Karpas-422 (cell line): ENCODE results near the gene FOXA2. TPM values are rescaled to one million over a fixed set of nuclear protein-coding genes. Genes with fewer than 3 reads are reported as not detected.

Experiments used
- DNase-seq: peaks from one replicate; pipeline ENCODE4 v3.0.0-alpha.2; 2015
- H2AFZ ChIP-seq: fragments of 200-600 bp; sonication (generic); 2 replicates; pipeline ENCODE4 v1.6.1; 2014; ENCODE audit warnings: antibody characterized with exemption, low read length, mixed read lengths
- H3K27ac ChIP-seq: fragments of 200-600 bp; sonication (generic); 2 replicates; pipeline ENCODE4 v1.5.1; 2014; ENCODE audit warnings: mild to moderate bottlenecking, low read length, moderate library complexity
- H3K27me3 ChIP-seq: fragments of 200-600 bp; sonication (generic); 2 replicates; pipeline ENCODE4 v1.6.1; 2014; ENCODE audit warnings: low read length, mixed read lengths
- H3K36me3 ChIP-seq: fragments of 200-600 bp; sonication (generic); 2 replicates; pipeline ENCODE4 v1.6.1; 2014; ENCODE audit warnings: low read length, mixed read lengths; ENCODE audit not compliant: insufficient read depth
- H3K4me1 ChIP-seq: fragments of 200-600 bp; sonication (generic); 2 replicates; pipeline ENCODE4 v1.6.1; 2014; ENCODE audit warnings: mild to moderate bottlenecking, low read length, mixed read lengths
- H3K4me2 ChIP-seq: fragments of 200-600 bp; sonication (generic); 2 replicates; pipeline ENCODE4 v1.6.1; 2014; ENCODE audit warnings: low read length, low read depth, mild to moderate bottlenecking; ENCODE audit not compliant: poor library complexity, severe bottlenecking
- H3K4me3 ChIP-seq: fragments of 200-600 bp; sonication (generic); 2 replicates; pipeline ENCODE4 v1.5.1; 2014; ENCODE audit warnings: mild to moderate bottlenecking, antibody characterized with exemption, low read length, mixed read lengths
- H3K79me2 ChIP-seq: fragments of 200-600 bp; sonication (generic); 2 replicates; pipeline ENCODE4 v1.6.1; 2014; ENCODE audit warnings: mild to moderate bottlenecking, low read length, mixed read lengths
- H3K9ac ChIP-seq: fragments of 200-600 bp; sonication (generic); 2 replicates; pipeline ENCODE4 v1.6.0; 2014; ENCODE audit warnings: low read length
- H3K9me2 ChIP-seq: fragments of 200-600 bp; sonication (generic), shearing (Covaris generic); replicated peaks from 2 replicates; pipeline ENCODE4 v1.6.0; 2014; ENCODE audit warnings: mild to moderate bottlenecking, low read length, moderate library complexity; ENCODE audit not compliant: insufficient read depth
- H3K9me3 ChIP-seq: fragments of 300-700, 200-600 bp; sonication (generic); 2 replicates; pipeline ENCODE4 v1.6.1; 2014; ENCODE audit warnings: low read length, mixed read lengths
- H4K20me1 ChIP-seq: fragments of 200-600 bp; sonication (generic); 2 replicates; pipeline ENCODE4 v1.6.1; 2014; ENCODE audit warnings: mild to moderate bottlenecking, antibody characterized with exemption, low read length, low read depth; ENCODE audit not compliant: insufficient read depth
- total RNA-seq: library from RNA; depleted of rRNA; stranded (reverse); fragments of >200 nt; shearing (Covaris generic); gene quantifications from 2 replicates; pipeline ENCODE4 v1.2.3, GENCODE V29; 2014; ENCODE audit warnings: low replicate concordance

FOXA2 gene
- total RNA-seq, 1 experiment from 2014 or later, result not detected

DNA sequence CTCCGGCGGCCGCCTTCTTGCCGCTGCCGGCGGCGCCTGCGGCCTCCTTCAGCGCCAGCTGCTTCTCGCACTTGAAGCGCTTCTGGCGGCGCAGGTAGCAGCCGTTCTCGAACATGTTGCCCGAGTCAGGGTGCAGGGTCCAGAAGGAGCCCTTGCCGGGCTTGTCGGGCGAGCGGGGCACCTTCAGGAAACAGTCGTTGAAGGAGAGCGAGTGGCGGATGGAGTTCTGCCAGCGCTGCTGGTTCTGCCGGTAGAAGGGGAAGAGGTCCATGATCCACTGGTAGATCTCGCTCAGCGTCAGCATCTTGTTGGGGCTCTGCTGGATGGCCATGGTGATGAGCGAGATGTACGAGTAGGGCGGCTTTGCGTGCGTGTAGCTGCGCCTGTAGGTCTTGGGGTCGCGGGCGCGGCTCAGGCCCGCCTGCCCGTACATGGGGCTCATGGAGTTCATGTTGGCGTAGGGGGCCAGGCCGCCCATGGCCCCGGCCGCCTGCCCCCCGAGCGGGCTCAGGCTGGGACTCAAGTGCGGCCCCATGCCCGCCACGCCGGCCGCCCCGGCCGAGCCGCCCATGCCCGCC, 1.9 kb downstream of the FOXA2 start:
- no peaks in the 10 kb centered on the region for H3K27me3 ChIP-seq
- H3K9me3 ChIP-seq, result no peaks in the 10 kb centered on the region
- DNase-seq, result no peak

DNA sequence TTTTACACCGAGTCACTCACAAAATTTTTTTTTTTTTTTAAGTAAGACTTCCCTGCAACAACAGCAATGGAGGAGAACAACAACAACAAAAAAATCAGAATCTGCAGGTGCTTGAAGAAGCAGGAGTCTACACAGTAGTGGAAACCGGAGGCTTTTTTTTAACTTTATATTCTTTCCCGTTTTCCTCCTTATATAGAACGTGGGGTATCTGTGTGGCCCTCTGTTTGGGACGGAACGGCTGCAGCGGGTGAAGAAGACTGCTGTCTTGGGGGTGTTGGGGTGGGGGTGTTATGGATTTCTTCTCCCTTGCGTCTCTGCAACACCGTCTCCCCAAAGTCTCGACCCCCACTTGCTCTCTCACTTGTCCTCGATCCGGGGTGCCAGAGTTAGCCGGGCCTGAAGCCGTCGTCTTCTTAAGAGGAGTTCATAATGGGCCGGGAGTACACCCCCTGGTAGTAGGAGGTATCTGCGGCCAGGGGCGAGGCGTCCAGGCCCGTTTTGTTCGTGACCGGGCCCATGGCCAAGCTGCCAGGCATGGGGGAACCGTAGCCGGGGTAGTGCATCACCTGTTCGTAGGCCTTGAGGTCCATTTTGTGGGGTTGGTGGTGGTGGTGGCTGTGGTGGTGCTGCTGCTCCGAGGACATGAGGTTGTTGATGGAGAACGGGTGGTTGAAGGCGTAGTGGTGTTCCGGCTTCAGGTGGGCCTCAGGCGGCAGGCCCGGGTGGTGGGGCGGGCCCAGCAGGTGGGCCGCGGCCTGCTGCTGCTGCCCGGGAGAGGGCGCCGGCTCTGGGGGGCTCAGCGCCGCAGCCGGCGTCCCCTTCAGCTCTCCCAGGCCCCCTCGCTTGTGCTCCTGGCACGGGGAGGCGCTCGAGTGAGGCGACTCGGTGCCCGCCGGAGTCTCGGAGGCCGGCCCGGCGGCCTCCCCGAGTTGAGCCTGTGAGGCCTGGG, 2.7 kb downstream of the FOXA2 start:
- Histone ChIP-seq H3K27me3 (no peaks in the 10 kb centered on the region), H3K9me3 (no peaks in the 10 kb centered on the region), H3K9ac (no peak overlapping the region), H3K4me2 (no peak overlapping the region), H2AFZ (no peak overlapping the region), H3K27ac (no peak overlapping the region), H4K20me1 (no peaks in the 10 kb centered on the region), H3K4me1 (no peaks in the 10 kb centered on the region), H3K4me3 (no peak overlapping the region), H3K79me2 (no peaks in the 10 kb centered on the region), H3K36me3 (no peaks in the 10 kb centered on the region), H3K9me2 (no peaks in the 10 kb centered on the region)
- DNase-seq, result no peak

More for the DNA sequence above, 1.9 kb downstream of the FOXA2 start:
- Histone ChIP-seq H3K4me2 (no peak overlapping the region), H4K20me1 (no peaks in the 10 kb centered on the region), H3K79me2 (no peaks in the 10 kb centered on the region), H3K4me3 (no peak overlapping the region), H3K27ac (no peak overlapping the region), H3K9me2 (no peaks in the 10 kb centered on the region), H3K36me3 (no peaks in the 10 kb centered on the region), H3K4me1 (no peaks in the 10 kb centered on the region), H2AFZ (no peak overlapping the region), H3K9ac (no peak overlapping the region)

GRCh38 chr20:22579711-22580697, 4.4 kb downstream of the FOXA2 start:
- Histone ChIP-seq H2AFZ (no peak overlapping the region), H3K9me2 (no peaks in the 10 kb centered on the region), H3K9me3 (no peaks in the 10 kb centered on the region), H3K27ac (no peak overlapping the region), H3K79me2 (no peaks in the 10 kb centered on the region), H3K4me2 (no peak overlapping the region), H3K4me1 (peaks cover 9% of the 10 kb centered on the region), H4K20me1 (no peaks in the 10 kb centered on the region), H3K27me3 (no peaks in the 10 kb centered on the region), H3K36me3 (no peaks in the 10 kb centered on the region), H3K4me3 (no peak overlapping the region), H3K9ac (no peak overlapping the region)
- DNase-seq, result no peak

- Histone ChIP-seq H4K20me1 (no peaks in the 10 kb centered on the region), H3K27ac (no peak overlapping the region), H3K4me1 (peaks cover 16% of the 10 kb centered on the region), H3K4me2 (no peak overlapping the region), H3K9me3 (no peaks in the 10 kb centered on the region), H3K36me3 (no peaks in the 10 kb centered on the region), H3K9ac (no peak overlapping the region), H3K27me3 (no peaks in the 10 kb centered on the region), H2AFZ (no peak overlapping the region), H3K4me3 (no peak overlapping the region), H3K79me2 (no peaks in the 10 kb centered on the region), H3K9me2 (no peaks in the 10 kb centered on the region)
- DNase-seq, result no peak
Measured at GRCh38 chr20:22579119-22579427, 5.3 kb downstream of the FOXA2 start.

- no peaks in the 10 kb centered on the region for H3K79me2 ChIP-seq
- no peaks in the 10 kb centered on the region for H3K27me3 ChIP-seq
- H3K4me3 ChIP-seq, result no peak overlapping the region
Measured at GRCh38 chr20:22578221-22579118, 5.9 kb downstream of the FOXA2 start.

GRCh38 chr20:22577515-22578220, 6.7 kb downstream of the FOXA2 start:
- no peaks in the 10 kb centered on the region for H3K27me3 ChIP-seq
- no peaks in the 10 kb centered on the region for H4K20me1 ChIP-seq
- H2AFZ ChIP-seq, result no peak overlapping the region
- H3K9ac ChIP-seq, result no peak overlapping the region
- no peak overlapping the region for H3K4me2 ChIP-seq
- no peaks in the 10 kb centered on the region for H3K9me3 ChIP-seq
- DNase-seq, result no peak
- H3K36me3 ChIP-seq, result no peaks in the 10 kb centered on the region
- no peak overlapping the region for H3K4me3 ChIP-seq
- no peak overlapping the region for H3K27ac ChIP-seq
- H3K79me2 ChIP-seq, result no peaks in the 10 kb centered on the region
- peaks cover 16% of the 10 kb centered on the region for H3K4me1 ChIP-seq
- no peaks in the 10 kb centered on the region for H3K9me2 ChIP-seq

More at GRCh38 chr20:22578221-22579118, 5.9 kb downstream of the FOXA2 start:
- H2AFZ ChIP-seq, result no peak overlapping the region
- no peak for DNase-seq
- no peaks in the 10 kb centered on the region for H4K20me1 ChIP-seq
- no peak overlapping the region for H3K27ac ChIP-seq
- no peaks in the 10 kb centered on the region for H3K9me3 ChIP-seq
- no peaks in the 10 kb centered on the region for H3K9me2 ChIP-seq
- no peak overlapping the region for H3K4me2 ChIP-seq
- no peaks in the 10 kb centered on the region for H3K36me3 ChIP-seq
- H3K9ac ChIP-seq, result no peak overlapping the region
- H3K4me1 ChIP-seq, result peaks cover 16% of the 10 kb centered on the region
